Stimulated activated CD4-positive, alpha-beta T cell treated with anti-CD3 and anti-CD28 coated beads, Interleukin-12 subunit alpha, Interleukin-12 subunit beta, amount 100 ng/mL, for 48 hours (primary cell): ENCODE measurements around the gene PTDSS2.
"Not testable (repeated sequence)": the region's sequence is repeated elsewhere in the genome, so short reads cannot be mapped to it uniquely, and the experiment has no call there.

ENCODE experiments used
- DNase-seq, 3 donors: peaks; one replicate each; pipeline ENCODE4 v3.0.0-alpha.2; 2020; ENCODE audit warnings: low read depth in 2 of 3, low spot score in 1 of 3

Gene PTDSS2

DNA sequence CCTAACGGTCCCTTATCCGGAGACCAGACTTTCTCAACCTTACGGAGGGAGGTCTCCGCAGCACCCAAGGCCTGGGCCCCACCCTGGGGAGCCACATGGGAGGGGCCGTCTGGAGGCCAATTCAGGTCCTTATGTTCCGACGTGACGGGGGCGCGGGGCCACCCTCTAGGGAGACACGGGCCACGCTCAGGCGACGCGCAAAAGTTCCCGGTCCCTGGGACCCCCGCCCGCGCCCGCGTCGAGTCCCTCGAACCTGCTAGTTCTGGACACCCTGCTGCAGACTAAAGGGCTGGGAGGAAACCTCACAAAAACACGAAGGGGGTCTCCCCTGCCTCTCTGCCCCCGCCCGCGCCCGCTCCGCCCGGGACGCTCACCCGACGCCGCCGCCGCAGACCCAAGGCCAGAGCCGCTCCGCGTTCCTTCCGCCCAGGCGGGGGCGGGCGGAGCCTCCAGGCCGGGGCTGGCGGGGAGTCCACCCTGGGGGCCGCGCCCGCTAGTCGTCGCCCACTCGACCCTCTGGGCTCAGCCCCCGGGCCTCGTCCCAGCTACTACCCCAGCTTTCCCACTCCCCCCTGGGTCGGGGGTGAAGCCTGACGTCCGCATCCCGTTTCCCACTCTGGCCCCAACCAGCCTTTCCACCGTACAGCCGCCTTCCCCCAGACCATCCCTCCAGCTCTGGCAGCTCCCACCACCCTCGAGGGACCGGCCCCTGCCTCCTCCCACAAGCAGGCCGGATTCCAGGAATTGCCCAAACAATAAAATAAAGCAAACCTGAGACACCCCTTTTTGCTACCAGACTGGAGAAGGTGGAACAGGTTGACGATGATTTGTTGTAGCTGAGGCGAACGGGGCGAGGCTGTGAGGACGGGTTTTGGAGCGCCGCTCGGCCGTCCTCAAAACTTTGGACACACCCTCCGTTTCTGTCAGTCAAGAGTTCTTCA lies 54.2 kb downstream of the PTDSS2 start:
- DNase-seq, result no peak

DNA sequence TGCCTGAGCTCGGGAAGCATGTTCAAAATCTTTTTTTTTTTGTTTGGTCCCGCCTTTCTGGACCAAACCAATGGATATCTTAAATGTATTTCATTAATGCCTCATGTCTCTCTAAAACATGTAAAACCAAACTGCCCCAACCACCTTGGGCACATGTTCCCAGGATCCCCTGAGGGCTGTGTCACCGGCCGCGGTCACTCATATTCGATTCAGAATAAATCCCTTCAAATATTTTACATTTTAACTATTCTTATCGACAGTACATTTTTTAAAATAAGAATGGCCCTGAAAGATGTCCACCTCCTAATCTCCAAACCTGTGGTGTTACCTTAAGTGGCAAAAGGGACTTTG lies 54.9 kb downstream of the PTDSS2 start:
- no peak for DNase-seq

DNA sequence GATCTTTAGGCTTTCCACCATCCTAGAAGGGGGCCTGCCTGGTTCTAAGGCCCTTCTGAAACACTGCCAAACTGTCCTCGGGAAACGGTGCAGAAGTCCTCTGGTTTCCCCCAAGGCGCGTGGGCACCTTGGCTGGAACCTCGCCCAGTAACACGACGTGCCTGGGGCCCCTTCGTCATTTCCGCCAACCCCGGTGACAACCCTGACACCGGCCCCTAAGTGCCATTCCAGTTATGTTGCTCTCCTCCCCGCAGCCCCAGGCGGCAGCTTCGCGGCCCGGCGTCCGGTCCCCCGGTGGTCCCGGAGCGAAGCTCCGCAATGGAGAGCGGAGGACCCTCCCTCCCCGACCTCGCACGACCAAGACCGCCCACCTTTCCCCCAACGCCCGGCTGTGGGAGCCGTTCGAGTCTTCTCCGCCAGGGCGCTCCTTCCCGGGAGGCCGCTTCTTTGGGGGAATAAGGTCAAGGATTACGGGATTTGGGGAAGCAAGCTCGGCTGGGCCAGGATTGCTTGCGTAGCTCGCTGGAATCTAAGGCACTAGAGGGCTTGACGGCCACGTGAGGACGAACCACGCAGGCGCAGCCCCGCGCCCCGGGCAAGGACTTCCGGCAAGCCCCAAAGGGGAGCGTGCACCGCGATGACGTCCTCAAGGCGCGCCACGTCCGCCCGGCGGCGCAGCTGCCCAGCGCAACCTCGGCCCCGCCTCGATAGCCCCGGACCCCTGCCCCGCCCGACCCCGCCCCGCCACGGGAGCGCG lies 56.3 kb downstream of the PTDSS2 start:
- DNase-seq, result peak; percentile 95 to 98 (median 96)

DNA sequence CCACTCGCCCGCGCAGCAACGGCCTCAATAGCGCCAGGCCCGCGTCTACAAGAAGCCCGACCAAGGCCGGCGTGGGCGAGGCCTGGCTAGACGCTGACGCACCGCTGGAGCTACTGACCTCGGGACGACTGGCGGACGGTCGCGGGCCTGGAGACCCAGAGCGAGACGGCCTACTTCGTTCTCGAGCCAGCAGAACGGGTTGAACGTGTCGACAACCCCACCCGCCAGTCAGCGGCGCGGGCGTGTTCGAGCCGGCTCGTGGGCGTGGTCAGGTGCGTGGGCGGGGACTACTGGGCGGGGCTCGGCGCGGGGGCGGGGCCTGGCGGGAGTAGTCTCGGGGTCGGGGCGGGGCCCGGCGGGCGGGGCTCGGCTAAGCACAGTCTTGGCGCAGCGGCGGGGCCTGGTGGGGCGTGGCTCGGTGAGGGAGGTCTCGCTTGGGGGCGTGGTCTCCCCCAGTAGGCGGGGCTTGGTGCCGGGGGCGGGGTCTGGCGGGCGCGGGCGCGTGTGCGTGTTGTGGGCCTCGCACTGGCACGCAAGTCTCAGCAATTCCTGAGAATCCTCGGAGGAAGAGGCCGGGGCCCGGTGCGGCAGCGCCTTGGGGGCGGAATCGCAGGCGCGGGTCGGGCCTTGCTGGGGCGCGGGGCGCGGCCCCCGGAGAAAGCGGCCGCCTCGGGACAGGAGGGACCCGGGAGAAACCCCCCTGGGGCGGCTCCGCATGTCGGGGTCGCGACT lies 57.1 kb downstream of the PTDSS2 start, which contains the start of gene RNH1:
Gene RNH1, minus strand, starts transcription at position 248 of the 732 bp plus-strand sequence. CDS start 5,080 bp downstream, outside the sequence.
- peak; percentile 99 to 100 (median 100) for DNase-seq

DNA sequence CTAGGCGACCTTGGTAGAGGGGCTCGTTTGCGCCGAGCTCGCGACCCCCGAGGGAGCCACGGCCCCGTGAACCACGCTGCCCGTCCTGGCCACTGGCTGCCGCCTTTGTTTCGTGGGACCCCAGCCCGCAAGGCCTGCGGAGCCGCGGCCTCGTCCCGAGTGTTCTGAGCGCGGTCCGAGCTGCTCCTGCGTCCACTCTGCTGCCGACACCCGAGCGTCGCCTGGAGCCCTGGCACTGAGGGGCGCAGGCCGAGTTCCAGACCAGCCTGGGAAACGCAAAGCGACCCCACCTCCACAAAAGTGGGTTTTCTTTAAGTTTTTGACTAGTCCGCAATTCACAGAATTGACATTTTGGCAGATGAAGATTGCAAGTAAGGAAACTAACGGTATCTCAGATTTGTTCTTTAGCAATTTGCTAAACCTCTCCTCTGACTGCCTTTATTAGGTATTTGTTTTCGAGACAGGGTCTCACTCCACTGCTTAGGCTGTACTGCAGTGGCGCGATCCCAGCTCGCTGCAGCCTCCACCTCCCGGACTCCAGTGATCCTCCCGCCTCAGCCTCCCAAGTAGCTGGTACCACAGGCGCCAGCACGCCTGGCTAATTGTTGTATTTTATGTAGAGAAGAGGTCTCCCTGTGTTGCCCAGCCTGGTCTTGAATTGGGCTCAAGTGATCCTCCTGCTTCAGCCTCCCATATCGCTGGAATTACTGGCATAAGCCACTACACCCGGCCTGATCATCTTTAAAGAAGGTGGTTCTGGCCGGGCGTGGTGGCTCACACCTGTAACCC lies 57.8 kb downstream of the PTDSS2 start:
- no peak for DNase-seq

DNA sequence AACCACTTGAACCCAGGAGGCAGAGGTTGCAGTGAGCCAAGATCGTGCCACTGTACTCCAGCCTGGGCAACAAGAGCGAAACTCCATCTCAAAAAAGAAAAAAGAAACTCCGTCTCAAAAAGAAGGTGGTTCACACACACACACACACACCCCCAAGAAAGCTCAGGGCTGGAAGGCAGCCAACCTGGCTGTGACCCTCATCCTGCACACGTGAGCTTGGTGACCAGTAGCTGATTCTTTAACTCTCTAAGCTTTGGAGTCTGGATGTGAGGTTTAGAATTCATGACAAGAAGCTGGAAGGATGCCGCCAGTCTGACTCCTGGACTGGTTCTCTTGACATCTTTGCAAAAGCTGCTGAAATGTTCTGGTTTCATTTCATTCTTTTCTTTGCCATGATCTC lies 58.9 kb downstream of the PTDSS2 start:
- no peak for DNase-seq

DNA sequence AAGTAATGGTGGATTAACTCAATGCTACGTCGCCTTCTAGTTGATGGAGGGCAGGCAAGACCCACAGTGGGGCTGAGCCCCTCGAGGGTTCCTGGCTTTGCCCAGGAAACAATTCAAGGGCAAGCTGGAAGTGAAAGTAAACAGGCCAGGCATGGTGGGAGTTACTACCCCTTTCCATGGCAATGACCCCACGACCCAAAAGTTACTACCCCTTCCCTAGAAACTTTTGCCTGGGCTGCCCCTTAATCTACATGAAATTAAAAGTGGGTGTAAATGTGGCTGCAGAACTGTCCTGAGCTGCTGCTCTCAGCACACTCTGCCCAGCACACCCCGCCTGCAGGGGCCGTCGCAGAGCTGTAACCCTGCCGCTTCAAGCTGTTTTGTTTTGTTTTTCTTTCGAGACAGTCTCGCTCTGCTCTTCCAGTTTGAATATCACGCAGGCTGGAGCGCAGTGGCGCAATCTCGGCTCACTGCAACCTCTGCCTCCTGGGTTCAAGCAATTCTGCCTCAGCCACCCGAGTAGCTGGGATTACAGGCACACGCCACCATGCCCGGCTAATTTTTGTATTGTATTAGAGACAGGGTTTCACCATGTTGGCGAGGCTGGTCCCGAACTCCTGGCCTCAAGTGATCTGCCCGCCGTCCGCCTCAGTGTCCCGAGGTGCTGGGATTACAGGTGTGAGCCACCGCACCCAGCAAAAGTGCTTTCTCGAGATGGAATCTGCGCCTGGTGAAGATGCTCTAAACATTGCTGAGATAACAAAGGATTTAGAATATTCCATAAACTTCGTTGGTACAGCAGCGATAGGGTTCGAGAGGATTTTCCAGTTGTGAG lies 62.9 kb downstream of the PTDSS2 start:
- DNase-seq, result no peak

DNA sequence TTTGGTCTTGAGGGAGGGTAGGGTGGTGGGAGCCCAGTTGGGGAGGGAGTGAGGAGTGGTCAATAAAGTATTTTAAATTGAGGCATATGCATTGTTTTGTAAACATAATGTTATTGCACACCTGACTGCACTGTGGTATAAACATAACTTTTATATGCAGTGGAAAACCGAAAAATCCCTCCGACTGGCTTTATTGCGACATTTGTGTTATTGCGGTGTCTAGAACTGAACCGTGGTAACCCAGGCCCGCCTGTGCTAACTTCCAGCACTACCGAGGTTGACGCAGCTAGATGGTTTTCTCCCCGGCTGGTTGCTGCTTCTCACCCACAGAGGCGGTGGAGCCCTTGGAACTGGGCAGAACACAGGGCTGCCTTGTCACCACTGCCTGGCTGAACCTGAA lies 64.5 kb downstream of the PTDSS2 start:
- no peak for DNase-seq

DNA sequence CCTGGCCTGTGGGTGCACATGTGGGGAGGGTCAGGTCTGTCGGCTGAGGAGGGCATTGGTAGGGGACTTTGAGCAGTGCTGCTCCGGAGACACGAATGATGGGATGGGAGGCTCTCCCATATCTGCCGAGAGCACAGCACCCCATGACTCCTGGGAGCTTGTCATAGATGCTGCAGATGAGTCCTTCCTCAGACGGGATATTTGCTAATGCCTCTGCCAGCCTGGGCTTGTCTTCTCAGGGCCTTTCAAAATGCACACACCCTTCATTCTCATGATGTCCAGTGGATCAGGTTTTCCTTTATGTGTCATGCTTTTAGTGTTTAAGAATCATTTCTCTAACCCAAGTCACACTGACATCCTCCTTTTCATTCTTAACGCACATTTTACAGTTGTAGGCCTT lies 65.1 kb downstream of the PTDSS2 start:
- DNase-seq, result no peak

DNA sequence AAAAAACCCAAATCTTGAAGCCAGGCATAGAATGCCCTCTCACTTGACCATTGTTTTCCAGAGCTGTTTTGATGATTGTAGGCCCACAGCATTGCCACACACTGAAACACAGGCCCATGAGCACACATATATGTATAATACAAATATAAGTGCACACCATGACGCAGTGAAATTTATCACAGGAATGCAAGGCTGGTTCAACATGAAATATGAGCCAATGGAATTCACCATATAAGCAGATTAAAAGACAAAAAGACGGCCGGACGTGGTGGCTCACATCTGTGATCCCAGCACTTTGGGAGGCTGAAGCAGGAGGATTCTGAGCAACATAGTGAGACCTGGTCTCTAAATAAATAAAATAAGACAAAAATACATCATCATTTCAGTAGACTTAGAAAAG lies 66.3 kb downstream of the PTDSS2 start:
- no peak for DNase-seq

DNA sequence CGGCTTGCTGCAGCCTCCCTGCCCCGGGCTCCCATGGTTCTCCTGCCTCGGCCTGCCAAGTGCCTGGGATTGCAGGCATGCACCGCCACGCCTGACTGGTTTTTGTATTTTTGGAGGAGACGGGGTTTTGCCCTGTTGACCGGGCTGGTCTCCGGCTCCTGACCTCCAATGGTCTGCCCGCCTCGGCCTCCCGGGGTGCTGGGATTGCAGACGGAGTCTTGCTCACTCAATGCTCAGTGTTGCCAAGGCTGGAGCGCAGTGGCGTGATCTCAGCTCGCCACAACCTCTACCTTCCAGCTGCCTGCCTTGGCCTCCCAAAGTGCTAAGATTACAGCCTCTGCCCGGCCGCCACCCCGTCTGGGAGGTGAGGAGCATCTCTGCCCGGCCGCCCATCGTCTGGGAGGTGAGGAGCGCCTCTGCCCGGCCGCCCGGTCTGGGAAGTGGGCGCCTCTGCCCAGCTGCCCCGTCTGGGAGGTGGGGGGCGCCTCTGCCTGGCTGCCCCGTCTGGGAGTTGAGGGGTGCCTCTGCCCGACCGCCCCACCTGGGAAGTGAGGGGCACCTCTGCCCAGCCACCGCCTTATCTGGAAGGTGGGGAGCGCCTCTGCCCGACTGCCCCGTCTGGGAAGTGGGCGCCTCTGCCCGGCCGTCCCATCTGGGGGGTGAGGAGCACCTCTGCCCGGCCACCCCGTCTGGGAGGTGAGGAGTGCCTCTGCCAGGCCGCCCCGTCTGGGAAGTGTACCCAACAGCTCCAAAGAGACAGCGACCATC lies 67.0 kb downstream of the PTDSS2 start:
- DNase-seq, result not testable (repeated sequence)

DNA sequence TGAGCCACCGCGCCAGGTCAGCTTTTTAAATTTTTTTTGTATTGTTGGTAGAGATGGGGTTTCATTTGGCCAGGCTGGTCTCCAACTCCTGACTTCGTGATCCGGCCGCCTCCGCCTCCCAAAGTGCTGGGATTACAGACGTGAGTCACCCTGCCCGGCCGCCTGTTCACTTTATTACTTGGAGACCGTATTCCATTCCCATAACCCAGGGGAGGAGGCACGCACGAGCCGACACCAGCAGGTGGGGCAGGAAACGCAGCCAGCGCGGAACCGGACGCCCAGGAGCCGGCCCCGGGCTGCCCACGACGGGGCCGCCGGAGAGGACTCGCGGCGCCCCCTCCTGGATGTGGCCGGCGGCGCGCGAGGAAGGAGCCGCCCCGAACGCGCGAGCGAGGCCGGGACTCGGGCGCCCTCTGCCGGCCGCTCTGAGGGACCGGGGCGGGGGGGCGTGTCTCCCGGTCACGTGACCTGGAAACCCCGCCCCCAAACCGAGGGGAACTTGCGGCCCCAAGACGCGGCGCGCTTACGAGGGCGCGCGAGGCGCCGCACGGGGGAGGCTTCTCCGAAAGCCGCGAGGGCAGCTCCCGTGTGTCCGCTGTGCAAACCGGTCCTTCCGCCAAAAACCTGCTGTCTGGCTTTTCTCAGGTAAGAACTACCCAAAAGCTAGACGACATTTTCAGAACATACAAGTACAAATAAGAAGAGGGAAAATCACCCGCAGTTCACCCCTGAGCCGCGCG lies 68.6 kb downstream of the PTDSS2 start:
- DNase-seq, result peak; percentile 80 to 88 (median 81)

DNA sequence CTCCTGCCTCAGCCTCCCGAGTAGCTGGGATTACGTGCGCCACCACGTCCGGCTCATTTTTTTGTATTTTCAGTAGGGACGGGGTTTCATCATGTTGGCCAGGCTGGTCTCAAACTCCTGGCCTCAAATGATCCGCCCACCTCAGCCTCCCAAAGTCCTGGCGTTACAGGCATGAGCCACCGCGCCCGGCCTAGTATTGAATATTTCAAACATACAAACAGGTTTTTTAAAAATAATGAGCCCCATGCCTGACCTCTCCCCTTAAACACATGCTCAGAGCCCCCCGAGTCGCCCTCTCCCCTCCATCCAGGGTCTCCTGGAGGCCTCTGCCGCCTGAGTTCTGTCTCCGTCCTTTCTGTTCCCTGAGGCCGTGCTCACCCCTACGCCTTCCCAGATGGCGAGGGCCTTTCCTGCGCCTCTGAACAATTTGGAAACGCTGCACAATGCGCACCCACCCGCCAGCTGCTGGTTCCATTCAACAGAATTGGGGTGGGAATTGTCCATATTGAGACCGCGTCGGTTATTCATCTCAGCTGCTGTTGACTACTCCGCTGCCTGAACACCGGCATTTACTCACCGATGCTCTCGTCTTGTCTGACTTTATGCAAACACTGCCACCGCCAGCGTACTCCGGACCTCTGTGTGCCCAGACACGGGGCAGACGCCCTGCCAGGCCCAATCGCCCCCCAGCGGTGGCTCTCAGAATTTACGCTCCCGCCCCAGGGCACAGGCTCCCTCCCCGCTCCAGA lies 70.5 kb downstream of the PTDSS2 start:
- no peak for DNase-seq

DNA sequence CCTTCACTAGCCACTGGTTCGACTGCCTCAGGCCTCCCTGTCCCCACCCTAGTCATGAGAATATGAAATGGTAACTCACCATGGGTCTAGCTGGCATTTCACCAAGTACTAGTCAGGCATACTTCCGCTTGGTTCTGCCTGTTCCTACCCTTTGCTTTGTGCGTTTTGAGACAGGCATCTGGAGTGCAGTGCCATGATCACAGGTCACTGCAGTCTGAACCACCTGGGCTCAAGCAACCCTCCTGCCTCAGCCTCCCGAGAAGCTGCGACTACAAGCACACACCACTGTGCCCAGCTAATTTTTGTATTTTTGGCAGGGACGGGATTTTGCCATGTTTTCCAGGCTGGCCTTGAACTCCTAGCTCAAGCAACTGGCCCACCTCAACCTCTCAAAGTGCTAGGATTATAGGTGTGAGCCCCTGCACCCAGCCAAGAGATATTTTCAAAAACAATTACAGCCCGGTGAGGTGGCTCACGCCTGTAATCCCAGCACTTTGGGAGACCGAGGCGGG lies 71.2 kb downstream of the PTDSS2 start:
- no peak for DNase-seq

DNA sequence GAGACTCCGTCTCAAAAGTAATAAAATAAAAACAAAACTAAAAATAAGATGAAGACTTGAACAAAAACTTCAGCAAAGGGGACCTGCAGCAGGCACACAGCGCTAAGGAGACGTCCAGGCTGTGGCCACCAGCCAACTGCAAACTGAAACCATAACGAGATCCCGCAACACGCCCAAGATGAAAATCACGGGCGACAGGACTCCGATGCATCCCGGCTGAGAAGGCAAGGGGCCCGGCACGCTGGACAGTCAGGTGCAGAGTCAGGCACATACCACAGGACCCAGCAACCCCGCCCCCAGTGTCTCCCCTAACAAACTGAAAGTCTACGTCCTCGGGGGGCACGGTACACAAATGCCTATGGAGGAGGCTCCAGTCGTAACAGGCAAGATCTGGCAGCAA lies 76.1 kb downstream of the PTDSS2 start:
- no peak for DNase-seq

DNA sequence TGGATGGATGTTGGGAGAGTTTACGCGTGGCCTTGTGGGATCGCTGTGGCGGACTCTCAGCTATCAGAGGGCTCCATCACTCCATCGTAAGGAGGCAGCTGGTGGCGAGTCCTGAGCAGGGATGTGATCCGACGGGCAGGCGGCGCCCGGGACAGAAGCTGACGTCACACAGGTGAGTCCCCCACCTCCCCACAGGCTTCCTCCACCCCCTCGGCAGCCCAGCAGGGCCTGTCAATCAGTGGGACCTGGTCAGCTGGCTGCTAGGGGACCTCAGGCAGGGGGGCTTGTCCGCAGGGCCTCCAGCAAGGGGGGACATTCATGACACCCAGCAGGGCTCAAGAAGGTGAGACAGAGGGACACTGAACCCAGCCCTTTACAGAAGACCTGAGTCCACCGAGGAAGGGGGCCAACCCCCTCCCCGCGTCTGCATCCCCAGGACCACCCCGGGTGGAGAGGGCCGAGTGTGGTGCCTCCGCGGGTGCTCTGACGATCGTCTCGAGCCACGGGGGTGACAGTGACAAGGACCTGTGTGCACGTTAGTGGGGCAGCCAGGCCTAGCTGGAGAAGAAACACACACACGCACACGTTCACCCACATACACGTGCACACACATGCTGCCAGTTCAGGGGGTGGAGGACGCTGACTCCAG lies 78.2 kb downstream of the PTDSS2 start:
- no peak for DNase-seq
